HG03442 (cell line): ENCODE data around the gene CDC42BPB.

ENCODE experiments used
- ATAC-seq: cut with Tn5 transposase; IDR thresholded peaks from one replicate; pipeline ENCODE4 v1.9.1; 2021; ENCODE audit warnings: mild to moderate bottlenecking, moderate library complexity; ENCODE audit not compliant: unreplicated experiment

Gene CDC42BPB

GRCh38 chr14:103022002-103022684, 35.2 kb downstream of the CDC42BPB start:
- no peak for ATAC-seq

GRCh38 chr14:103021684-103022001, 35.7 kb downstream of the CDC42BPB start:
- no peak for ATAC-seq

GRCh38 chr14:103020271-103021170, 36.8 kb downstream of the CDC42BPB start:
- no peak for ATAC-seq

GRCh38 chr14:103019826-103020225, 37.5 kb downstream of the CDC42BPB start:
- no peak for ATAC-seq

GRCh38 chr14:103019236-103019635, 38.1 kb downstream of the CDC42BPB start:
- no peak for ATAC-seq

GRCh38 chr14:103016594-103016993, 40.8 kb downstream of the CDC42BPB start:
- no peak for ATAC-seq

- ATAC-seq, result no peak
These were observed 41.3 kb downstream of the CDC42BPB start for GRCh38 chr14:103016071-103016470.

- no peak for ATAC-seq
These were observed 41.9 kb downstream of the CDC42BPB start for GRCh38 chr14:103015426-103015825.

- no peak for ATAC-seq
These were observed 42.7 kb downstream of the CDC42BPB start for GRCh38 chr14:103014466-103015228.

- ATAC-seq, result no peak
These were observed 44.3 kb downstream of the CDC42BPB start for GRCh38 chr14:103013028-103013427.

- no peak for ATAC-seq
These were observed 47.8 kb downstream of the CDC42BPB start for GRCh38 chr14:103009559-103009958.

- no peak for ATAC-seq
These were observed 48.5 kb downstream of the CDC42BPB start for GRCh38 chr14:103008768-103009357.

GRCh38 chr14:103008126-103008525, 49.2 kb downstream of the CDC42BPB start:
- ATAC-seq, result no peak

GRCh38 chr14:103007555-103007954, 49.8 kb downstream of the CDC42BPB start:
- no peak for ATAC-seq

- ATAC-seq, result no peak
These were observed 50.3 kb downstream of the CDC42BPB start for GRCh38 chr14:103006991-103007520.

- ATAC-seq, result no peak
These were observed 51.2 kb downstream of the CDC42BPB start for GRCh38 chr14:103006106-103006505.

- ATAC-seq, result no peak
These were observed 53.5 kb downstream of the CDC42BPB start for GRCh38 chr14:103003850-103004249.

- ATAC-seq, result no peak
These were observed 54.1 kb downstream of the CDC42BPB start for GRCh38 chr14:103003351-103003615.

- no peak for ATAC-seq
These were observed 54.6 kb downstream of the CDC42BPB start for GRCh38 chr14:103002578-103003350.

- ATAC-seq, result no peak
These were observed 55.5 kb downstream of the CDC42BPB start for GRCh38 chr14:103001651-103002396.
